Measurements from ENCODE around the gene UBA1. TPM values are rescaled to one million over a fixed set of nuclear protein-coding genes. Genes with fewer than 3 reads are reported as not detected.
A peak's percentile ranks its signal among the peaks of the same experiment; 100 is the strongest.

The UBA1 gene
- total and polyA plus RNA-seq, 4 experiments from 2014 or later, result 129 to 167 (median 142) TPM

DNA sequence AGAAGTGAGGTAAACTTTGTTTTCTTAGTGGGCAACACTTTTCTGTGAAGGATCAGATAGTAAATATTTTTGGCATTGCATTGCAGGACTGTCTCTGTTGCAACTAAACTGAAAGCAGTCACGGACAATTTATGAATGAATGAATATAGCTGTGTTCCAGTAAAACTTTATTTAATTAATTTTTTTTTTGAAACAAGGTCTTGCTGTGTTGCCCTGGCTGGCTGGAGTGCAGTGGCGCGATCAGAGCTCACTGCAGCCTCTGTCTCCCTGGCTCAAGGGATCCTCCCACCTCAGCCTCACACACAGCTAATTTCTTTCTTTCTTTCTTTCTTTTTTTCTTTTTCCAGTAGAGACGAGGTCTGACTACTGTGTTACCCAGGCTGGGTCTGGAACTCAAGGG, 32.8 kb upstream of the UBA1 start:
- Histone ChIP-seq H3K4me3 (ENCODE audit: low read length in 2 of 2) (no peak overlapping the region), H3K27ac (ENCODE audit: low read depth, low read length) (no peak overlapping the region), H3K36me3 (ENCODE audit: insufficient read depth, low read length) (no peaks in the 10 kb centered on the region), H3K9me3 (ENCODE audit: control insufficient read depth in 1 of 2, low read length in 2 of 2) (no peaks in the 10 kb centered on the region), H3K4me1 (ENCODE audit: insufficient read depth, low read length) (no peaks in the 10 kb centered on the region), H3K27me3 (ENCODE audit: insufficient read depth, low read length) (no peaks in the 10 kb centered on the region)
- CTCF ChIA-PET (ENCODE audit: partially characterized antibody), result no interaction called here
- peaks cover 6 to 9% (median 7%) of the 10 kb centered on the region in 4 donors for H3K4me1 Mint-ChIP-seq
- peaks cover 3 to 15% of the 10 kb centered on the region in 2 donors for H3K36me3 Mint-ChIP-seq
- H3K27ac Mint-ChIP-seq, result no peak overlapping the region
- intact Hi-C loops (cut with micrococcal nuclease), result no loop called here
- no peak for DNase-seq
- H3K27me3 Mint-ChIP-seq, result no peaks in the 10 kb centered on the region
- H3K4me3 Mint-ChIP-seq, result no peak overlapping the region
- POLR2A ChIA-PET (ENCODE audit: partially characterized antibody), result no interaction called here
- peaks cover 0 to 3% (median 0%) of the 10 kb centered on the region in 8 donors for H3K9me3 Mint-ChIP-seq

DNA sequence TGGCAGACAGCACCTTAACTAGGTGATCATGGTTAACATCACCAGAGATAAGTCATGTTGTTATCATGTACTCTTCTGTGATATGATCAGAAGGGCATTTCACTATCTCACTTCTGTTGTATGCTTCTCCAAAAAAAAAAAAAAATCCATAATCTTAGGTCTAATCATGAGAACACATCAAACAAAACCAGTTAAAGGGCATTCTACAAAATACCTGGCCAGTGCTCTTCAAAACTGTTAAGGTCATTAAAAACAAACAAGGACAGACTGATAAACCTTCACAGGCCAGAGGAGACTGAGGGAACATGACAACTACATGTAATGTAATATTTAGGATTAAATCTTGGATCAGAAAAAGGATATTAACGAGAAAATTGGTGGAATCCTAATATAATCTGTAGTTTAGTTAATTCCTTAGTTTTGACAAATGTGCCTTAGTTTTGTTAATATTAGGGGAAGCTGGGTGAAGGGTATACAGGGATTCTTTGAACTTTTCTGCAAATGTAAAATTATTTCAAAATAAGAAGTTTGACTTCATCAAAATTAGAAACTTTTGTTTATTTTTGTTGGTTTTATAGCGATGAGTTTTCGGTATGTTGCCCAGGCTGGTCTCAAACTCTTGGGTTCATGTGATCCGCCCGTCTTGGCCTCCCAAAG, 30.6 kb upstream of the UBA1 start:
- no peaks in the 10 kb centered on the region for H3K27me3 Mint-ChIP-seq
- POLR2A ChIA-PET (ENCODE audit: partially characterized antibody), result interaction anchor here (1.6 kb wide), 1 partner anchor 18 kb away, joined by 3 read pairs; the partner anchor contains the start of genes NDUFB11 and RBM10

DNA sequence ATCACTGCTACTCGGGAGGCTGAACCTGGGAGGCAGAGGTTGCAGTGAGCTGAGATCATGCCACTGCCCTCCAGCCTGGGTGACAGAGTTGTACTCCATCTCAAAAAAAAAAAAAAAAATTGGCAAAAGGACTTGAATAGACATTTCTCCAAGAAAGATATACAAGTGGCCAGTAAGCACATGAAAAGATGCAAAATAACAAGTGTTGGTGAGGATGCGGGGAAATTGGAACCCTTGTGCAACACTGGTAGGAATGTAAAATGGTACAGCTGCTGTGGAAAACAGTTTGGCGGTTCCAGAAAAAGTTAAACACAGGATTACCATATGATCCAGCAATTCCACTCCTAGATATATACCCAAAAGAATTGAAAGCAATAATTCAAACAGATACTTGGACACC, 29.2 kb upstream of the UBA1 start:
- Mint-ChIP-seq H3K4me3 (no peak overlapping the region), H3K27ac (no peak overlapping the region), H3K27me3 (no peaks in the 10 kb centered on the region), H3K4me1 (peaks cover 6 to 8% (median 7%) of the 10 kb centered on the region in 4 donors), H3K36me3 (peaks cover 8 to 19% of the 10 kb centered on the region in 2 donors), H3K9me3 (peaks cover 0 to 3% (median 0%) of the 10 kb centered on the region in 8 donors)
- no peaks in the 10 kb centered on the region for H3K9me3 ChIP-seq (ENCODE audit: control insufficient read depth in 1 of 2, low read length in 2 of 2)
- H3K27me3 ChIP-seq (ENCODE audit: insufficient read depth, low read length), result no peaks in the 10 kb centered on the region
- ChIA-PET POLR2A (ENCODE audit: partially characterized antibody) (no interaction called here), CTCF (ENCODE audit: partially characterized antibody) (no interaction called here)
- DNase-seq, result no peak
- no peaks in the 10 kb centered on the region for H3K4me1 ChIP-seq (ENCODE audit: insufficient read depth, low read length)
- intact Hi-C loops (cut with micrococcal nuclease), result no loop called here
- H3K27ac ChIP-seq (ENCODE audit: low read depth, low read length), result no peak overlapping the region
- no peaks in the 10 kb centered on the region for H3K36me3 ChIP-seq (ENCODE audit: insufficient read depth, low read length)
- no peak overlapping the region for H3K4me3 ChIP-seq (ENCODE audit: low read length in 2 of 2)

More for the DNA sequence above, 30.6 kb upstream of the UBA1 start:
- H3K4me1 ChIP-seq (ENCODE audit: insufficient read depth, low read length), result no peaks in the 10 kb centered on the region
- Mint-ChIP-seq H3K27ac (no peak overlapping the region), H3K9me3 (peaks cover 0 to 3% (median 0%) of the 10 kb centered on the region in 8 donors), H3K4me3 (no peak overlapping the region), H3K36me3 (peaks cover 3 to 12% of the 10 kb centered on the region in 2 donors), H3K4me1 (peaks cover 6 to 9% (median 7%) of the 10 kb centered on the region in 4 donors)
- DNase-seq, result no peak
- H3K4me3 ChIP-seq (ENCODE audit: low read length in 2 of 2), result no peak overlapping the region
- H3K27ac ChIP-seq (ENCODE audit: low read depth, low read length), result no peak overlapping the region
- no peaks in the 10 kb centered on the region for H3K36me3 ChIP-seq (ENCODE audit: insufficient read depth, low read length)
- H3K27me3 ChIP-seq (ENCODE audit: insufficient read depth, low read length), result no peaks in the 10 kb centered on the region
- intact Hi-C loops (cut with micrococcal nuclease), result no loop called here
- H3K9me3 ChIP-seq (ENCODE audit: control insufficient read depth in 1 of 2, low read length in 2 of 2), result no peaks in the 10 kb centered on the region
- CTCF ChIA-PET (ENCODE audit: partially characterized antibody), result no interaction called here

DNA sequence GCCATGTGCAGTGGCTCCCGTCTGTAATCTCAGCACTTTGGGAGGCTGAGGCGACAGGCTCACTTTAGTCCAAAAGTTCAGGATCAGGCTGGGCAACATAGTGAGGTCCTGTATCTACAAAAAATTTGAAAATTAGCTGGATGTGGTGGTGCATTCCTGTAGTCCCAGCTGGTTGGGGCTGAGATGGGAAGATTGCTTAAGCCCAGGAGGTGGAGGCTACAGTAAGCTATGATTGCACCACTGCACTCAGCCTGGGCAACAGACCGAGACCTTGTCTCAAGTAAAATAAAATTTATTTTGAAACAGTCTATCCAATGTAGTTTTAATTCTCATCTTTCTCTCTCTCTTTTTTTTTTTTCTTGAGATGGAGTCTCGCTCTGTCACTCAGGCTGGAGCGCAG, 27.5 kb upstream of the UBA1 start:
- no peak overlapping the region for H3K4me3 Mint-ChIP-seq
- H3K36me3 Mint-ChIP-seq, result peaks cover 8 to 14% of the 10 kb centered on the region in 2 donors
- POLR2A ChIA-PET (ENCODE audit: partially characterized antibody), result interaction anchor here (0.8 kb wide), 1 partner anchor 36 kb away, joined by 3 read pairs; no protein-coding TSS in a partner anchor
- Histone ChIP-seq H3K27ac (ENCODE audit: low read depth, low read length) (no peak overlapping the region), H3K4me1 (ENCODE audit: insufficient read depth, low read length) (no peaks in the 10 kb centered on the region), H3K9me3 (ENCODE audit: control insufficient read depth in 1 of 2, low read length in 2 of 2) (no peaks in the 10 kb centered on the region), H3K4me3 (ENCODE audit: low read length in 2 of 2) (no peak overlapping the region), H3K36me3 (ENCODE audit: insufficient read depth, low read length) (no peaks in the 10 kb centered on the region), H3K27me3 (ENCODE audit: insufficient read depth, low read length) (no peaks in the 10 kb centered on the region)
- H3K27ac Mint-ChIP-seq, result no peak overlapping the region
- DNase-seq, result no peak
- CTCF ChIA-PET (ENCODE audit: partially characterized antibody), result no interaction called here
- peaks cover 0 to 6% (median 1%) of the 10 kb centered on the region in 4 donors for H3K4me1 Mint-ChIP-seq
- no peaks in the 10 kb centered on the region for H3K27me3 Mint-ChIP-seq
- intact Hi-C loops (cut with micrococcal nuclease), result no loop called here
- peaks cover 0 to 3% (median 0%) of the 10 kb centered on the region in 8 donors for H3K9me3 Mint-ChIP-seq

DNA sequence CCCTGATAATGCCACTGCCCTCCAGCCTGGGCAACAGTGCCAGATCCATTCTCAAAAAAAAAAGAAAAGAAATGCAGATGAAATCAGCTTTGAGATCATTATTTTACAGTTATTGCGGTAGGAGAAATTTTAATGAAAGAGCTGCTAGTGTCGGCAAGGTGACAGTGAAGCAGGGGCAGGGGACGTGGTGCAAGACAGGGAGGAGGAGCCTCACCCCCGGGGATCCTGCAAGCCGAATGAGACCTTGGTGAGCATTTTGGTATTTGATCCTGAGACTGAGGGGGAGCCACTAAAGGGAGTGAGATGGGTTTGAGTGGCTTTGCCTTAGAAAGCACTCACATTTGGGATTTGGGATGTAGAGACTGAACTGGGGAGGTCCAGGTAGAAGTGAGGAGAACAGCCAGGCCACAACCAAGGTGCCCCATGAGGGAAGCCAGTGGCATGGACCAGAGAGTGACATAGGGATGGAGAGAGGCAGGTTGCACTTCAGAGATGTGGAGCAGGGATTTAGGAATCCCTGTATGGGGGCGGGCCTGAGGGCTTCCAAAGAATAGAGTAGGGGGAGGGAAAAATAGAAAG, 25.0 kb upstream of the UBA1 start:
- ChIA-PET POLR2A (ENCODE audit: partially characterized antibody) (no interaction called here), CTCF (ENCODE audit: partially characterized antibody) (interaction anchor here (0.9 kb wide), 1 partner anchor 23 kb away, joined by 3 read pairs; the partner anchor contains the start of gene RBM10)
- no peak for DNase-seq
- peak overlapping the region in 3 of 7 donors; percentile 37 to 68 (median 52) for H3K27ac Mint-ChIP-seq
- H3K4me1 ChIP-seq (ENCODE audit: insufficient read depth, low read length), result no peaks in the 10 kb centered on the region
- intact Hi-C loops (cut with micrococcal nuclease), result no loop called here
- H3K27ac ChIP-seq (ENCODE audit: low read depth, low read length), result no peak overlapping the region
- no peak overlapping the region for H3K4me3 Mint-ChIP-seq
- no peaks in the 10 kb centered on the region for H3K27me3 ChIP-seq (ENCODE audit: insufficient read depth, low read length)
- peaks cover 5% of the 10 kb centered on the region for H3K36me3 ChIP-seq (ENCODE audit: insufficient read depth, low read length)
- no peak overlapping the region for H3K4me3 ChIP-seq (ENCODE audit: low read length in 2 of 2)
- H3K36me3 Mint-ChIP-seq, result peaks cover 13 to 19% of the 10 kb centered on the region in 2 donors
- peaks cover 0 to 6% (median under 1%) of the 10 kb centered on the region in 4 donors for H3K4me1 Mint-ChIP-seq
- H3K9me3 Mint-ChIP-seq, result peaks cover 0 to 4% (median 0%) of the 10 kb centered on the region in 8 donors
- H3K27me3 Mint-ChIP-seq, result no peaks in the 10 kb centered on the region
- H3K9me3 ChIP-seq (ENCODE audit: control insufficient read depth in 1 of 2, low read length in 2 of 2), result no peaks in the 10 kb centered on the region

DNA sequence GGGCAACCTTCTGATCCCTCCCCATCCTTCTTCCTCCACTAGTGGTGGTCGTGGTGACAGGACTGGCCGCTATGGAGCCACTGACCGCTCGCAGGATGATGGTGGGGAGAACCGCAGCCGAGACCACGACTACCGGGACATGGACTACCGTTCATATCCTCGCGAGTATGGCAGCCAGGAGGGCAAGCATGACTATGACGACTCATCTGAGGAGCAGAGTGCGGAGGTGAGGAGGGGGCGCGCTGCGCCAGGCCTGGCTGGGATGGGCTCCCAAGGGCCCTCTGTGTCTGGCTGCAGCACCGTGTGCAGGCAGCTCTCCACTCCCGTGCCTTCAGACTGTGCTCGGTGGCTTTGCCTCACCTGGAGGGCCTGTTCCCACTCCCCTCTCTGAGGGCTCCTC, 24.4 kb upstream of the UBA1 start:
- peaks cover 13 to 19% of the 10 kb centered on the region in 2 donors for H3K36me3 Mint-ChIP-seq
- DNase-seq, result no peak
- CTCF ChIA-PET (ENCODE audit: partially characterized antibody), result no interaction called here
- no peaks in the 10 kb centered on the region for H3K9me3 ChIP-seq (ENCODE audit: control insufficient read depth in 1 of 2, low read length in 2 of 2)
- no peaks in the 10 kb centered on the region for H3K4me1 ChIP-seq (ENCODE audit: insufficient read depth, low read length)
- H3K4me3 Mint-ChIP-seq, result no peak overlapping the region
- H3K27me3 ChIP-seq (ENCODE audit: insufficient read depth, low read length), result no peaks in the 10 kb centered on the region
- H3K9me3 Mint-ChIP-seq, result peaks cover 0 to 4% (median 0%) of the 10 kb centered on the region in 8 donors
- intact Hi-C loops (cut with micrococcal nuclease), result no loop called here
- H3K36me3 ChIP-seq (ENCODE audit: insufficient read depth, low read length), result peaks cover 5% of the 10 kb centered on the region
- no peak overlapping the region for H3K4me3 ChIP-seq (ENCODE audit: low read length in 2 of 2)
- POLR2A ChIA-PET (ENCODE audit: partially characterized antibody), result no interaction called here
- peaks cover 0 to 6% (median under 1%) of the 10 kb centered on the region in 4 donors for H3K4me1 Mint-ChIP-seq
- H3K27ac Mint-ChIP-seq, result no peak overlapping the region
- no peak overlapping the region for H3K27ac ChIP-seq (ENCODE audit: low read depth, low read length)
- no peaks in the 10 kb centered on the region for H3K27me3 Mint-ChIP-seq

DNA sequence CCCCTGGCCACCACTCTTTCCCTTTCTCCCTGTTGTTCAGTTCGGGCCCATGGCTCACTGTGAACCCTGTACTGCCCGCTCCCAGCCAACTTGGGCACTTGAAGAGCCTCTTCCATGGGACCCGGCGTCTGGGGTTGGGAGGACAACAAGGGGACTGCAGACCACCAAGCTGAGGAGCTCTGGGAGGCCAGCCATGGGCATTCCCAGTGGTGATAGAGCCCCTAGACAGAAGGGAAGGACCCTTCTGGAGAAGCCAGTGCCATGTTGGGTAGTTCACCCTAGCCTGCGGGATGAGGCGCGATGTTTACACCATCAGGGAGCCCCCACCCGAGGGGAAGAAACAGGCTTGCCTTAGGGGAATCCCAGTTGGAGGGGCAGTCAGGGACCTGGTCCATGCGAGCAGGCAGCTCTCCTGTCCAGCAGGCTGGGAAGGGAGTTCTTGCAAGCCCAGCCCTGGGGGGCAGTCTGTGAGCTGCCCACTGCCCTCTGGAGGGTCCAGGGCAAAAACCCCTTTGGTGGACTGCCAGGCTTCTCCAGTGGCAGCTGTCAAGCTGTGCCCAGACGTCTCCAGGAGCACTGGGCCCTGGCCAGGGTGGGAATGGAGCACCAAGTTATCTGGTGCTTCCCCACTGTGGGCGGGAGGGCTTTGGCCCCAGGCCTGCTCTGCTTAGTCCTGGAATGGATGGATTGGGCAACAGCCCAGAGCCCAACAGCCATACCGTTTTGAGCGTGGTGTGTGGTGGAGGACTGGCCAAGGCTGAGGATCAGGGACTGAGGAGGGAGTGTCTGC, 23.7 kb upstream of the UBA1 start:
- intact Hi-C loops (cut with micrococcal nuclease), result no loop called here
- Mint-ChIP-seq H3K4me3 (no peak overlapping the region), H3K27me3 (no peaks in the 10 kb centered on the region), H3K4me1 (peaks cover 0 to 2% (median under 1%) of the 10 kb centered on the region in 4 donors), H3K36me3 (peaks cover 11 to 17% of the 10 kb centered on the region in 2 donors), H3K27ac (peak overlapping the region in 1 of 7 donors; percentile 22), H3K9me3 (peaks cover 0 to 1% (median 0%) of the 10 kb centered on the region in 8 donors)
- Histone ChIP-seq H3K27me3 (ENCODE audit: insufficient read depth, low read length) (no peaks in the 10 kb centered on the region), H3K4me3 (ENCODE audit: low read length in 2 of 2) (no peak overlapping the region), H3K9me3 (ENCODE audit: control insufficient read depth in 1 of 2, low read length in 2 of 2) (no peaks in the 10 kb centered on the region), H3K4me1 (ENCODE audit: insufficient read depth, low read length) (no peaks in the 10 kb centered on the region), H3K36me3 (ENCODE audit: insufficient read depth, low read length) (peaks cover 8% of the 10 kb centered on the region), H3K27ac (ENCODE audit: low read depth, low read length) (no peak overlapping the region)
- no peak for DNase-seq
- ChIA-PET POLR2A (ENCODE audit: partially characterized antibody) (interaction anchor here (2.1 kb wide), 1 partner anchor 25 kb away, joined by 8 read pairs; the partner anchor contains the start of genes NDUFB11 and RBM10), CTCF (ENCODE audit: partially characterized antibody) (no interaction called here)

Data from CD4-positive, alpha-beta memory T cell (primary cell).